GM10847 (cell line): Measurements from ENCODE around the gene PFDN4.

Experiments
- POLR2A ChIP-seq: IDR thresholded peaks from 2 replicates; pipeline ENCODE4 v1.6.1; 2011; ENCODE audit not compliant: insufficient read length; ENCODE audit errors: extremely low read depth

PFDN4 gene

GRCh38 chr20:54204481-54204880 lies 3.4 kb upstream of the PFDN4 start:
- TF ChIP-seq POLR2A = no peak

- TF ChIP-seq POLR2A = no peak
These were observed 2.4 kb upstream of the PFDN4 start for GRCh38 chr20:54205450-54205849.

DNA sequence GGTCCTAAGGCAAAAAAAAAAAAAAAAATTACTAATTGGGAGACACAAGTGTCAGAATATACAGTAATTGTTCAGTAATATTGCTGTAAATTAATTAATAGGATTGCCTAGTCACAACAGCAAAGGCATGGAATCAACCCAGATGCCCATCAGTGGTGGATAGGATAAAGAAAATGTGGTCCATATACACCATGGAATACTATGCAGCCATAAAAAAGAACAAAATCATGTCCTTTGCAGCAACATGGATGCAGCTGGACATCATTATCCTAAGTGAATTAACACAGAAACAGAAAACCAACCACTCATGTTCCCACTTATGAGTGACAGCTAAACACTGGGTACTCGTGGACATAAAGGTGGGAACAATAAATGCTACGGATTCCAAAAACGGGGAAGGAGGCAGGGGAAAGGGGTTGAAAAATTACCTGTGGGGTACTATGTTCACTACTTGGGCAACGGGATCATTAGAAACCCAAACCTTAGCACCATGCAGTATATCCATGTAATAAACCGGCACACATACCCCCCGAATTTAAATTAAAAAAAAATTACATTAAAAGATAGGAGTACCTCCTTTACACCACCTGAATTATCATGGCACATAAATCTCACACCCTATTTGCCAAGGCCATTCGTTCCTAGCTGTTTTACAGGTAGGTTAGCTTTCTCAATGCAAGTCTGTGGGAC lies 689 bp upstream of the PFDN4 start:
- no peak for TF ChIP-seq POLR2A

- no peak for TF ChIP-seq POLR2A
These were observed 775 bp downstream of the PFDN4 start for GRCh38 chr20:54208548-54209176.

- TF ChIP-seq POLR2A = no peak
These were observed 1.4 kb downstream of the PFDN4 start for GRCh38 chr20:54209216-54209813.

GRCh38 chr20:54212226-54212625 lies 4.3 kb downstream of the PFDN4 start:
- no peak for TF ChIP-seq POLR2A

- no peak for TF ChIP-seq POLR2A
These were observed 5.0 kb downstream of the PFDN4 start for GRCh38 chr20:54212871-54213270.

DNA sequence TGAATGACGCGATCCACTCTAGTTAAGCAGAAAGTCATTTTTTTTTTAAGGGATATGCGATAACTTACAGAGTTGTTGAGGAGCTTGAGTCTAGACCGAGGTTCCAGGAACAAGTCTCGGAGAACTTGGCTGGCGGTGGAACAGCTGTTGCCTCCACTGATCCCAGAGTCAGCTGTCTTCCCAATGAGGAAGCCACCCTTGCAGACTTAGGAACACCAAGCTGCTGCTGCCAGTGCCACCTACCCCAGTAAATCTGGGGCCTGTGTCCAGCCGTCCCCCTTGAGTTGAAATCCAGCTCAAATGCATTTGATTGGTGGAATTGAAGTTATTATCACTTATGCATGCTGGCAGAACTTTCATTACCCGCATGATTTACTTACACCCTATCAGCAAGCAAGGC lies 6.7 kb downstream of the PFDN4 start:
- no peak for TF ChIP-seq POLR2A

DNA sequence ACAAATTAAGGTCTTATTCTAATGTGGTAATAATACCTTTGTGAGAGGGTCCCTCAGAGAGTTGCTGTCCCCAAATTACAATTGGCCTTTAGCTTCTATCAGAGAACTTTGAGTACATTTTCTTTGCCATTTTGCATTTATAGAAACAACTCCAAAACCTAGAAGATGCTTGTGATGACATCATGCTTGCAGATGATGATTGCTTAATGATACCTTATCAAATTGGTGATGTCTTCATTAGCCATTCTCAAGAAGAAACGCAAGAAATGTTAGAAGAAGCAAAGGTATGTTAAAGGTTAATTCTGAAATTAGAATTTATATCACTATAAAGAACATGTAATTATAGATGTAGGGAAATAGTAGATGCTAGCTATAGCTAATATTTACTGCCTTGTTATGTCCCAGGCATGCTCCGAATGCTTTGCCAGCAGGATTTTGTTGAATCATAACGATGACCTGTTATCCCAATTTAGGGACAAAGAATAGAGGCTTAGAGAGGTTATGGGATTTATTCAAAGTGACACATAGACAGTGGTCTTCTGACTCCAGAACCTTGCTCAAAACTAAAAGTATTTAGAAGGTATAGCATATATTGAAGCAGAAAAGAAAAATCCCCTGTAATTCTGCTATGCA lies 7.4 kb downstream of the PFDN4 start:
- TF ChIP-seq POLR2A = no peak

DNA sequence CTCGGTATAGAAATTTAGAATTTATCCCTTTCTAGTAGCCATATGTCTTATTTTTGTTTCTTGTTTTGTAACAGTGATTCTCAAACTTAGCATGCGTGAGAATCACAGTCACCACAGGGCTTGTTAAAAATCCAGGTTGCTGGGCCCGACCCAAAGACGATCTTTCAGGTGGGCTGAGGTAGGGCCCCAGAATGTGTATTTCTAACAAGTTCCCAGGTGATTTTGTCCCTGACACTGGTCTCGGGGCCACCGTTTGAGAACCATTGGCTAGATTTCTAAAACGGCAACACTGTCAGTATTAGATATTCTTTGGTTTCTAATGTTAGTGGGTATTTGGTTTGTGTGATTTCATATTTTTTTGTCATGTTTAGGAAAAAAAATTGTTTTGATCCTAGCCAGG lies 9.9 kb downstream of the PFDN4 start:
- TF ChIP-seq POLR2A = no peak

GRCh38 chr20:54218470-54218869 lies 10.6 kb downstream of the PFDN4 start:
- TF ChIP-seq POLR2A = no peak

DNA sequence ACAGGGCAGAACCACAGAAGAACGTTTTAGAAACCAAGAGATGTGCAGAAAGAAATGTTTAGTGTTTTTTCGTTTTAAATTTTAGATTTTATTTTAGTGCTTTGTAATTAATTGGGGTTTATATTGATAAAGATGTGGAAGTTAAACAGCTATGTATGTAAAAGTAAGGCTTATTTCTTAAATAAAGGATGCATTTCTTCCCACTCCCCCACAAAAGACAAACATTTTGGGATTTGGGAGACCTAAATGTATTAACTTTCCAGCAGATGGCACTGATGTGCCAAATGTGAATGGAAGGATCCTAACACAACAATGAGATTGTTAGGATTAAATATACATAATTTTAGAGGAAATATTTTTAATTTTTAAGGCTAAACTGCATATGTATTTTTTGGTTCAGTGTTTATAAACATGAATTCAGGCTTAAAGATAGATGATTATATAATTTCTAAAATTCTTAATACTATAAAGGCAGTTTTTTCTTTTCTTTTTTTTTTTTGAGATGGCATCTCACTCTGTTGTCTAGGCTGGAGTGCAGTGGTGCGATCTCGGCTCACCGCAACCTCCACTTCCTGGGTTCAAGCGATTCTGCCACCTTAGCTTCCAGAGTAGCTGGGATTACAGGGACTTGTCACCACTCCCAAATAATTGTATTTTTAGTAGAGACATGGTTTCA lies 12.0 kb downstream of the PFDN4 start:
- no peak for TF ChIP-seq POLR2A

DNA sequence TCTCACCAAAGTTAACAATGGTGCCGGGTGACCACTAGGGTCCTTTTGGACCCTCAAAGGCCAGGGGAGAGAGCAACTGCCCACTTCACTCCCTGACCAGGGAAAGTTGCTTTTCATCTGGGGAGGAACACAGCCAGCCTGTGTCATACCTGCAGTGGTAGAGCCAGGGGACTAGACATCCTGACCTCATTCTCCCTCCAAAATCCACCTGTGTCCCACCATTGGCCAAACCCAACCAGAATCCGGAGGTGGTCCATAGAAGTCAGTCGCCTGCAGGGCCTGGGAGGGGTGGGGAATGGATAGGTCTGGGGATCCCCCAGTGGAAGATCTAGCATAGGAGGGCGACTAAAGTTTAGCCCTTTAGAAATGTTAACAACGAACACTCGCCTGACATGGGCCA lies 12.8 kb downstream of the PFDN4 start:
- TF ChIP-seq POLR2A = no peak

- TF ChIP-seq POLR2A = no peak
These were observed 13.5 kb downstream of the PFDN4 start for GRCh38 chr20:54221353-54221752.
